Osteoblast (primary cell): ENCODE results near the gene ITPR3. TPM values are rescaled to one million over a fixed set of nuclear protein-coding genes. Genes with fewer than 3 reads are reported as not detected.

Experiments
- DNase-seq: peaks from one replicate; pipeline ENCODE4 v3.0.0; 2011; ENCODE audit warnings: low spot score, mixed read lengths; ENCODE audit not compliant: insufficient read length; ENCODE audit errors: missing footprints
- H2AFZ ChIP-seq: 2 replicates; pipeline ENCODE4 v1.6.0; 2011; ENCODE audit warnings: mild to moderate bottlenecking, low read length
- H3K27ac ChIP-seq: 2 replicates; pipeline ENCODE4 v1.5.1; 2011; ENCODE audit warnings: mild to moderate bottlenecking, low read depth, low read length, moderate library complexity
- H3K27me3 ChIP-seq: 2 replicates; pipeline ENCODE4 v1.6.0; 2012; ENCODE audit warnings: mild to moderate bottlenecking, control low read depth, inconsistent platforms, low read length, moderate library complexity; ENCODE audit not compliant: insufficient read depth
- H3K36me3 ChIP-seq: 2 replicates; pipeline ENCODE4 v1.5.1; 2011; ENCODE audit warnings: mild to moderate bottlenecking, low read length, control low read depth, moderate library complexity; ENCODE audit not compliant: insufficient read depth
- H3K4me1 ChIP-seq: 2 replicates; pipeline ENCODE4 v1.5.1; 2011; ENCODE audit warnings: mild to moderate bottlenecking, low read length, control low read depth, moderate library complexity; ENCODE audit not compliant: insufficient read depth
- H3K4me2 ChIP-seq: 2 replicates; pipeline ENCODE4 v1.6.0; 2011; ENCODE audit warnings: mild to moderate bottlenecking, low read length; ENCODE audit not compliant: insufficient read depth
- H3K4me3 ChIP-seq: fragments of 200-600 bp; sonication (generic); 3 replicates; pipeline ENCODE4 v1.5.1; 2012; ENCODE audit warnings: mild to moderate bottlenecking, low read length, inconsistent platforms; ENCODE audit not compliant: insufficient read depth
- H3K79me2 ChIP-seq: 2 replicates; pipeline ENCODE4 v1.6.0; 2012; ENCODE audit warnings: mild to moderate bottlenecking, low read length, control low read depth, inconsistent platforms; ENCODE audit not compliant: insufficient read depth
- H3K9me3 ChIP-seq: 2 replicates; pipeline ENCODE4 v1.5.1; 2011; ENCODE audit warnings: low read depth, low read length, control low read depth
- H4K20me1 ChIP-seq: 2 replicates; pipeline ENCODE4 v1.6.0; 2012; ENCODE audit warnings: mild to moderate bottlenecking, low read length, control low read depth; ENCODE audit not compliant: insufficient read depth
- total RNA-seq: library from RNA; depleted of rRNA; stranded (reverse); fragments of >200 nt; gene quantifications from 2 replicates; pipeline ENCODE4 v1.2.3, GENCODE V29; 2012
- TF ChIP-seq, protein P1 (sequence below): IDR thresholded peaks from 2 replicates; pipeline ENCODE4 v1.5.1; 2011; ENCODE audit warnings: mild to moderate bottlenecking, low read depth, low read length, moderate library complexity; ENCODE audit errors: extremely low read depth

Gene ITPR3
- total RNA-seq, 1 donor, result 46.7 TPM

DNA sequence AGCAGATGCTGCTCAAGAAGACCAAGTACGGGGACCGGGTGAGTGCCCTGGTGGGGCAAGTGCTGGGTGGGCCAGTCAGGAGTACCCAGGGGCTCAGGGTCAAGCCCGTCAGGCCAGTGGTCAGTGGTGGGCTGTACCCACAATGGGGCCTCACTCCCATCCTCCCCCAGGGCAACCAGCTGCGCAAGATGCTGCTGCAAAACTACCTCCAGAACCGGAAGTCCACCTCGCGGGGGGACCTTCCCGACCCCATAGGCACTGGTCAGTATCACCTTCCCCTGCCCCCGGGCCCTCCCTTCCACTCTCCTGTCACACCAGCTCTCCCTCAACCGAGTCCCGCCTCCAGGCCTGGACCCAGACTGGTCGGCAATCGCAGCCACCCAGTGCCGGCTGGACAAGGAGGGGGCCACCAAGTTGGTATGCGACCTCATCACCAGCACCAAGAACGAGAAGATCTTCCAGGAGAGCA lies 63.3 kb downstream of the ITPR3 start:
- H3K9me3 ChIP-seq, result no peaks in the 10 kb centered on the region
- TF ChIP-seq, protein P1, sequence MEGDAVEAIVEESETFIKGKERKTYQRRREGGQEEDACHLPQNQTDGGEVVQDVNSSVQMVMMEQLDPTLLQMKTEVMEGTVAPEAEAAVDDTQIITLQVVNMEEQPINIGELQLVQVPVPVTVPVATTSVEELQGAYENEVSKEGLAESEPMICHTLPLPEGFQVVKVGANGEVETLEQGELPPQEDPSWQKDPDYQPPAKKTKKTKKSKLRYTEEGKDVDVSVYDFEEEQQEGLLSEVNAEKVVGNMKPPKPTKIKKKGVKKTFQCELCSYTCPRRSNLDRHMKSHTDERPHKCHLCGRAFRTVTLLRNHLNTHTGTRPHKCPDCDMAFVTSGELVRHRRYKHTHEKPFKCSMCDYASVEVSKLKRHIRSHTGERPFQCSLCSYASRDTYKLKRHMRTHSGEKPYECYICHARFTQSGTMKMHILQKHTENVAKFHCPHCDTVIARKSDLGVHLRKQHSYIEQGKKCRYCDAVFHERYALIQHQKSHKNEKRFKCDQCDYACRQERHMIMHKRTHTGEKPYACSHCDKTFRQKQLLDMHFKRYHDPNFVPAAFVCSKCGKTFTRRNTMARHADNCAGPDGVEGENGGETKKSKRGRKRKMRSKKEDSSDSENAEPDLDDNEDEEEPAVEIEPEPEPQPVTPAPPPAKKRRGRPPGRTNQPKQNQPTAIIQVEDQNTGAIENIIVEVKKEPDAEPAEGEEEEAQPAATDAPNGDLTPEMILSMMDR, result no peak
- H3K36me3 ChIP-seq, result peaks cover 33% of the 10 kb centered on the region

DNA sequence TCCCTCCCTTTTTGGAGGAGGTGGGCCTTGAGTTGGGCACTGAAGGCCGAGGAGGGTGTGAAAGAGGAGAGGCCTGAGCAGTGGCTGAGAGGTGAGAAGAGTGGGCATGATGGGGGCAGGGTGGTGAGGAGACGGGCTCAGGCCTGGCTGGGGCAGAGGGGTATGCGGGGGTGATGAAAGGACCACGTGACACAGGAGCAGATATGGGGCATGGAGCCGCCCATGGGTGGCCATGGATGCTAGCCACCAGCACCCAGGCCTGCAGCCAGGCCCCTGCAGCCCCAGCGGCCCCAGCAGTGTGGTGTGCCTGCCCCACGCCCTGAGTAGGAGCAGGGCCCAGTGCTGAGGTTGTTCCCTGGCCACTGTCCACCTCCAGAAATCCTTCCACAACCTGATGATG lies 63.9 kb downstream of the ITPR3 start:
- H3K4me2 ChIP-seq, result no peak overlapping the region
- no peaks in the 10 kb centered on the region for H3K79me2 ChIP-seq
- DNase-seq, result peak; percentile 79
- no peak overlapping the region for H3K4me3 ChIP-seq
- H3K9me3 ChIP-seq, result no peaks in the 10 kb centered on the region
- H3K27ac ChIP-seq, result no peak overlapping the region
- H3K4me1 ChIP-seq, result no peaks in the 10 kb centered on the region
- H4K20me1 ChIP-seq, result no peaks in the 10 kb centered on the region
- peaks cover 29% of the 10 kb centered on the region for H3K36me3 ChIP-seq
- H2AFZ ChIP-seq, result no peak overlapping the region
- TF ChIP-seq, protein P1, result no peak
- H3K27me3 ChIP-seq, result no peaks in the 10 kb centered on the region

More for the DNA sequence above, 63.3 kb downstream of the ITPR3 start:
- no peak overlapping the region for H3K4me3 ChIP-seq
- no peaks in the 10 kb centered on the region for H3K27me3 ChIP-seq
- no peak overlapping the region for H3K4me2 ChIP-seq
- peak; percentile 54 for DNase-seq
- no peaks in the 10 kb centered on the region for H3K79me2 ChIP-seq
- H3K4me1 ChIP-seq, result no peaks in the 10 kb centered on the region
- no peak overlapping the region for H3K27ac ChIP-seq
- H4K20me1 ChIP-seq, result no peaks in the 10 kb centered on the region
- H2AFZ ChIP-seq, result no peak overlapping the region

DNA sequence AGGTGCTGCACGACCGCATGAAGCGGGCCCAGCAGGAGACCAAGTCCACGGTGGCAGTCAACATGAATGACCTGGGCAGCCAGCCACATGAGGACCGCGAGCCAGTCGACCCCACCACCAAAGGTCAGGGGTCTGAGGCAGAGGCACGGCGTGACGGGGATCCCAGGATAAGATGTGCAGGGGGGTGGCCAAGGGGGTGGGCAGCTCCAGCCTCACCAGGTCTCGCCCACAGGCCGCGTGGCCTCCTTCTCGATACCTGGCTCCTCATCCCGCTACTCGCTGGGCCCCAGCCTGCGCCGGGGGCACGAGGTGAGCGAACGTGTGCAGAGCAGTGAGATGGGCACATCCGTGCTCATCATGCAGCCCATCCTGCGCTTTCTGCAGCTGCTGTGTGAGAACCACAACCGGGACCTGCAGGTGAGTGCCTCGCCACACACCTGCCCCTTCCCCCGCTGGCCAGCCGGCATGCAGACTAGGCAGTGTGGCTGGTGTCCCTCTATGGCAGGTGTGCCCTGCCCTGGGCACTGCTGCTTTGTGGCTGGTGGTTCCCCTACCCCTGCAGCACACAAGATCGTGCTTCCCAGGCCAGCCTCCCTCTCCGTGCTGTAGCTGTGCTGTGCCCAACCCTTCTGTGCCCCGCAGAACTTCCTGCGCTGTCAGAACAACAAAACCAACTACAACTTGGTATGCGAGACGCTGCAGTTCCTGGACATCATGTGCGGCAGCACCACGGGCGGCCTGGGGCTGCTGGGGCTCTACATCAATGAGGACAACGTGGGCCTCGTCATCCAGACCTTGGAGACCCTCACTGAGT lies 64.5 kb downstream of the ITPR3 start:
- peaks cover 34% of the 10 kb centered on the region for H3K36me3 ChIP-seq
- DNase-seq, result peak; percentile 58

More for the DNA sequence above, 64.5 kb downstream of the ITPR3 start:
- TF ChIP-seq, protein P1, result no peak
- no peak overlapping the region for H3K4me2 ChIP-seq
- H2AFZ ChIP-seq, result no peak overlapping the region
- no peak overlapping the region for H3K4me3 ChIP-seq
- H3K27me3 ChIP-seq, result no peaks in the 10 kb centered on the region
- H4K20me1 ChIP-seq, result no peaks in the 10 kb centered on the region
- no peak overlapping the region for H3K27ac ChIP-seq
- no peaks in the 10 kb centered on the region for H3K79me2 ChIP-seq
- no peaks in the 10 kb centered on the region for H3K4me1 ChIP-seq
- H3K9me3 ChIP-seq, result no peaks in the 10 kb centered on the region
